ENCODE results near the gene MFAP5. TPM values are rescaled to one million over a fixed set of nuclear protein-coding genes. Genes with fewer than 3 reads are reported as not detected.

The MFAP5 gene
- total and polyA plus RNA-seq, 2 donors (not counting 1 experiment from before 2014, with no cell fraction given): 1.3 to 2.0 TPM

GRCh38 chr12:8648576-8649205, 13.9 kb downstream of the MFAP5 start:
- TF ChIP-seq EZH2 (IDR thresholded peaks at IDR 0.05; ENCODE audit: low read length, missing control alignments) (no peak), CTCF (conservative IDR thresholded peaks at IDR 0.05 in 1 of 2, IDR thresholded peaks at IDR 0.05 in 1 of 2; ENCODE audit: low read depth in 1 of 2, low read length in 2 of 2) (no peak)
- no peak for DNase-seq (ENCODE audit: low read depth in 2 of 2)
- H3K27ac ChIP-seq (ENCODE audit: insufficient read depth, low read length): no peak overlapping the region
- H3K4me1 ChIP-seq (ENCODE audit: control insufficient read depth, extremely low read depth, insufficient read depth, low read length): no peaks in the 10 kb centered on the region
- H3K27me3 ChIP-seq (ENCODE audit: control insufficient read depth, insufficient read depth, low read length): no peaks in the 10 kb centered on the region
- H3K36me3 ChIP-seq (ENCODE audit: control insufficient read depth, insufficient read depth, low read length): no peaks in the 10 kb centered on the region
- no peak overlapping the region for H3K9ac ChIP-seq (ENCODE audit: insufficient read depth, low read length)
- H3K9me3 ChIP-seq (ENCODE audit: control insufficient read depth, insufficient read depth, low read depth, low read length): no peaks in the 10 kb centered on the region
- H4K20me1 ChIP-seq (ENCODE audit: control insufficient read depth, extremely low read depth, insufficient read depth, low read length): no peaks in the 10 kb centered on the region
- H3K4me3 ChIP-seq (replicated peaks in 1 of 4; ENCODE audit: control extremely low read depth in 1 of 4, insufficient read depth in 1 of 4, low read depth in 3 of 4, low read length in 4 of 4): no peak overlapping the region
- H3K4me2 ChIP-seq (ENCODE audit: extremely low read depth, insufficient read depth, low read length): no peak overlapping the region
- H2AFZ ChIP-seq (ENCODE audit: low read length): no peak overlapping the region
- no peaks in the 10 kb centered on the region for H3K79me2 ChIP-seq (ENCODE audit: control insufficient read depth, insufficient read depth, low read length)

GRCh38 chr12:8647968-8648367, 14.7 kb downstream of the MFAP5 start:
- no peak overlapping the region for H3K9ac ChIP-seq (ENCODE audit: insufficient read depth, low read length)
- H3K36me3 ChIP-seq (ENCODE audit: control insufficient read depth, insufficient read depth, low read length): no peaks in the 10 kb centered on the region
- H3K4me3 ChIP-seq (replicated peaks in 1 of 4; ENCODE audit: control extremely low read depth in 1 of 4, insufficient read depth in 1 of 4, low read depth in 3 of 4, low read length in 4 of 4): no peak overlapping the region
- H4K20me1 ChIP-seq (ENCODE audit: control insufficient read depth, extremely low read depth, insufficient read depth, low read length): no peaks in the 10 kb centered on the region
- DNase-seq (ENCODE audit: low read depth in 2 of 2): no peak
- H3K9me3 ChIP-seq (ENCODE audit: control insufficient read depth, insufficient read depth, low read depth, low read length): no peaks in the 10 kb centered on the region
- H3K27ac ChIP-seq (ENCODE audit: insufficient read depth, low read length): no peak overlapping the region
- no peaks in the 10 kb centered on the region for H3K4me1 ChIP-seq (ENCODE audit: control insufficient read depth, extremely low read depth, insufficient read depth, low read length)
- H3K79me2 ChIP-seq (ENCODE audit: control insufficient read depth, insufficient read depth, low read length): no peaks in the 10 kb centered on the region
- H2AFZ ChIP-seq (ENCODE audit: low read length): no peak overlapping the region
- H3K27me3 ChIP-seq (ENCODE audit: control insufficient read depth, insufficient read depth, low read length): no peaks in the 10 kb centered on the region
- H3K4me2 ChIP-seq (ENCODE audit: extremely low read depth, insufficient read depth, low read length): no peak overlapping the region
- TF ChIP-seq EZH2 (IDR thresholded peaks at IDR 0.05; ENCODE audit: low read length, missing control alignments) (no peak), CTCF (conservative IDR thresholded peaks at IDR 0.05 in 1 of 2, IDR thresholded peaks at IDR 0.05 in 1 of 2; ENCODE audit: low read depth in 1 of 2, low read length in 2 of 2) (no peak)

- Histone ChIP-seq H3K9me3 (ENCODE audit: control insufficient read depth, insufficient read depth, low read depth, low read length) (no peaks in the 10 kb centered on the region), H3K27me3 (ENCODE audit: control insufficient read depth, insufficient read depth, low read length) (no peaks in the 10 kb centered on the region), H3K79me2 (ENCODE audit: control insufficient read depth, insufficient read depth, low read length) (no peaks in the 10 kb centered on the region), H3K9ac (ENCODE audit: insufficient read depth, low read length) (no peak overlapping the region), H4K20me1 (ENCODE audit: control insufficient read depth, extremely low read depth, insufficient read depth, low read length) (no peaks in the 10 kb centered on the region), H3K4me1 (ENCODE audit: control insufficient read depth, extremely low read depth, insufficient read depth, low read length) (no peaks in the 10 kb centered on the region), H3K27ac (ENCODE audit: insufficient read depth, low read length) (no peak overlapping the region), H3K4me2 (ENCODE audit: extremely low read depth, insufficient read depth, low read length) (no peak overlapping the region), H3K36me3 (ENCODE audit: control insufficient read depth, insufficient read depth, low read length) (no peaks in the 10 kb centered on the region), H2AFZ (ENCODE audit: low read length) (no peak overlapping the region), H3K4me3 (replicated peaks in 1 of 4; ENCODE audit: control extremely low read depth in 1 of 4, insufficient read depth in 1 of 4, low read depth in 3 of 4, low read length in 4 of 4) (no peak overlapping the region)
- DNase-seq (ENCODE audit: low read depth in 2 of 2): peak in 1 of 2 donors; percentile 2
- TF ChIP-seq EZH2 (IDR thresholded peaks at IDR 0.05; ENCODE audit: low read length, missing control alignments) (no peak), CTCF (conservative IDR thresholded peaks at IDR 0.05 in 1 of 2, IDR thresholded peaks at IDR 0.05 in 1 of 2; ENCODE audit: low read depth in 1 of 2, low read length in 2 of 2) (no peak)
Measured at GRCh38 chr12:8644345-8645248, 18.0 kb downstream of the MFAP5 start.

Measured in fibroblast of lung (primary cell).